T47D (cell line): ENCODE data around the gene PRKD1.
"Not testable (repeated sequence)": the region's sequence is repeated elsewhere in the genome, so short reads cannot be mapped to it uniquely, and the experiment has no call there.

Experiments used
- DNase-seq, 2 experiments: peaks; one replicate each; pipeline versions ENCODE4 v3.0.0 to v3.0.0-alpha.2; 2011 to 2012; ENCODE audit warnings: low read depth in 1 of 2, low spot score in 1 of 2
- JUND ChIP-seq: IDR thresholded peaks from 2 replicates; pipeline ENCODE4 v1.6.1; 2012; ENCODE audit warnings: low read depth
- in situ Hi-C: cut with HindIII; loops from 2 replicates; pipeline ENCODE4 v1.10.0; 2016; ENCODE audit warnings: low sequenced_read_pairs, low pct_unique_long_range_greater_than_20kb

The PRKD1 gene

GRCh38 chr14:29846339-29847055 is 81.2 kb downstream of the PRKD1 start:
- no peak for TF ChIP-seq JUND
- in situ Hi-C loops = no loop called here
- DNase-seq = no peak

GRCh38 chr14:29843981-29844380 is 83.7 kb downstream of the PRKD1 start:
- DNase-seq = no peak
- in situ Hi-C loops = no loop called here
- no peak for TF ChIP-seq JUND

- no peak for TF ChIP-seq JUND
- in situ Hi-C loops = no loop called here
Measured at GRCh38 chr14:29842228-29842627, 85.4 kb downstream of the PRKD1 start.

GRCh38 chr14:29840369-29840892 is 87.2 kb downstream of the PRKD1 start:
- DNase-seq, in situ Hi-C loops: not testable (repeated sequence)

More at GRCh38 chr14:29842228-29842627, 85.4 kb downstream of the PRKD1 start:
- no peak for DNase-seq

GRCh38 chr14:29839691-29840090 is 88.0 kb downstream of the PRKD1 start:
- in situ Hi-C loops, DNase-seq: not testable (repeated sequence)

- TF ChIP-seq JUND = no peak
- no peak for DNase-seq
- in situ Hi-C loops = no loop called here
Measured at GRCh38 chr14:29838752-29839151, 88.9 kb downstream of the PRKD1 start.

- TF ChIP-seq JUND = no peak
Measured at GRCh38 chr14:29836395-29836794, 91.3 kb downstream of the PRKD1 start.

GRCh38 chr14:29832042-29832441 is 95.6 kb downstream of the PRKD1 start:
- in situ Hi-C loops = no loop called here
- DNase-seq = no peak
- no peak for TF ChIP-seq JUND

More at GRCh38 chr14:29836395-29836794, 91.3 kb downstream of the PRKD1 start:
- no peak for DNase-seq
- in situ Hi-C loops = no loop called here

GRCh38 chr14:29829851-29830250 is 97.8 kb downstream of the PRKD1 start:
- TF ChIP-seq JUND = no peak
- in situ Hi-C loops = no loop called here
- no peak for DNase-seq

- in situ Hi-C loops = no loop called here
- DNase-seq = no peak
- no peak for TF ChIP-seq JUND
Measured at GRCh38 chr14:29823816-29824215, 103.8 kb downstream of the PRKD1 start.

GRCh38 chr14:29822430-29822709 is 105.3 kb downstream of the PRKD1 start:
- in situ Hi-C loops = no loop called here
- TF ChIP-seq JUND = no peak
- DNase-seq = no peak

GRCh38 chr14:29821661-29822429 is 105.8 kb downstream of the PRKD1 start:
- peak in 1 of 2 experiments; percentile 44 for DNase-seq
- no peak for TF ChIP-seq JUND

GRCh38 chr14:29821242-29821641 is 106.4 kb downstream of the PRKD1 start:
- in situ Hi-C loops = no loop called here
- no peak for DNase-seq

More at GRCh38 chr14:29821661-29822429, 105.8 kb downstream of the PRKD1 start:
- in situ Hi-C loops = no loop called here

More at GRCh38 chr14:29821242-29821641, 106.4 kb downstream of the PRKD1 start:
- TF ChIP-seq JUND = no peak
